HG03558 (cell line): ENCODE results near the gene LMLN.
"Not testable (repeated sequence)": the region's sequence is repeated elsewhere in the genome, so short reads cannot be mapped to it uniquely, and the experiment has no call there.

Source experiments
- ATAC-seq: cut with Tn5 transposase; IDR thresholded peaks from one replicate; pipeline ENCODE4 v1.9.1; 2021; ENCODE audit warnings: moderate number of reproducible peaks; ENCODE audit not compliant: unreplicated experiment; ENCODE audit errors: extremely low read depth

The LMLN gene

DNA sequence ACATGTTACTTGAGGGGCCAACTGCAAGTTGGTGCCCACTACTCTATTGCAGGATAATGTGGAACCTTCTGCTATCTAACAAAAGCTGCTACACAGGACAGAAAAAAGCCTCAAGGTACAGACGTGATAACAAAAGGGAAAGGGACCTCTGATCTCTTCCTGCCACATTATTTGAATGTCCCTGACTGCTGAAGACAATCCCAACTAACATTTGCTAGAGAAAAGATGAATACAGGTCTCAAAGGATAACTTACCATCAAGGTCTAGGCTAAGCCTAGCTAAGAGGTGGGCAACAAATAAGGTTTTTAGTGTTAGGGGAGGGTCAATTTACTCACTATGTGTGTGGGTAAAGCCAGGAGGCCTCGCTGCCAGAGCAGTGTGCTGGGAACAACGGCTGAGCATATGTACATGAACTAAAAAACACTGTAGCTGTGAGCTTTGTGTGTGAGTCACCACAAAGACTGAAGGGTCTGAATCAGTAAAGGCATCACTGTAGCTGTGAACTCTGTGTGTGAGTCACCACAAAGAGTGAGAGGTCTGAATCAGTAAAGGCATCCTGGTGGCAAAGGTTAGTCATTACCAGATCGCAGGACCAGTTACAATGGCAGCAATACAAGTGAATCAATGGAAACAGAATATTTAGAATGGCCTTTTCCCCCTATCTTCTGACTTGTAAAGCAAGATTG, 111.7 kb downstream of the LMLN start:
- ATAC-seq: peak; percentile 95

DNA sequence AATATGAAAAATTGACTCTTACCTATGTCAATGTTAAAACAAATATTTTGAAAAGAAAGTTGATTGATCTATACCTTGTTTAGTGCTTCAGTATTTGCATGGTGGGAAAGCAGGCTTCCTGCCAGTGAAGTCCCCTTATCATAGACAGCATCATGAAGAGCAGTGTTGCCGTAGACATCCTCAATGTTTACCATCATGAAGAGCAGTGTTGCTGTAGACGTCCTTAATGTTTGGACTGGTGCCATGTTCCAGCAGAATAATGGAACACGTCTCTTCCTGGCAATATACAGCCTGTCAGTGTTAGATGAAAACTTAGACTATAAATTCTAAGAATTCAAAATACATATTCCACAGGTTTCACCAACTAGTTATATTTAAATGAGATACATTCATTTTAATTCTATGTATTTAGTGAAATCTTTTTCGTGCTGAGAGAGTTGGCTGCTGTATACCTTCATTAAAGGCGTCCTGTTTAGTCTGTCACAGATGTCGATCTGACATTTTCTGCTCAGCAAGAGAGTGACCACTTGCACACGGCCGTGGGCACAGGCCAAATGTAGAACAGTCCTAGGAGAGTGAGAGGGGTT, 116.8 kb downstream of the LMLN start:
- ATAC-seq: no peak

DNA sequence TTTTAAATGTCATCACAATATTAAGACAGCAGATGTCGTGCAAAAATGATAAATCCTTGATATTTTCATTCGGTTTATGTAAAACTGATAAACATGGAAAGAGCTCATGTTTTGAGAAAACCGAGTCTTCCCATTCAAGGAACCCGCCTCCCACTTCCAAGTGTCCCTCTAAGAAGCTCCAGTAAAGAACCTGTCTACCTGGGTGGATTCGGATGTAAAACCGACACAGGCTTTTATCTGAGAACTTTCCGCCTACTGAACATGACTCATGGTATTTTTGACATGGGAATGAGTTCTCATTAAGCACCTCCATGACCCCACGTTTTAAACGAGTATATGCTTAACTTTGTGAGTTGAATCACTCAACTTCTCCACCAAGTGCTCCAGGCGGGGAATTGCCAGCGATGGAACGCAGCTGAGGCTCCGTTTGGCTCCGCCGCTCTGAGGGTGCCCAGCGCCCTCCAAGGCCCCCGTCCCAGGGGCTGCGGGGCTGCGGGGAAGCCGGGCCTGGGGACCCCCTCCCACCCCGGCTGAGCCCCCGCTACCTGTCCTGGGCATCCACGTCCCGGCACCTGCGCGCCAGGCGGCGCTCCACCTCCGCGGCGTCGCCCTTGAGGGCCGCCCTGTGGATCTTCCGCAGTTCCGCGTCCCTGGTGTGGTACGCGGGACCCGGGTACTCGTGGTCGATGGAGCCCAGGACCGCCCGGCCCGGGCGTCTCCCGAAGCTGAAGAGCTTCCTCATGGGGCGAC, 119.9 kb downstream of the LMLN start:
- no peak for ATAC-seq

DNA sequence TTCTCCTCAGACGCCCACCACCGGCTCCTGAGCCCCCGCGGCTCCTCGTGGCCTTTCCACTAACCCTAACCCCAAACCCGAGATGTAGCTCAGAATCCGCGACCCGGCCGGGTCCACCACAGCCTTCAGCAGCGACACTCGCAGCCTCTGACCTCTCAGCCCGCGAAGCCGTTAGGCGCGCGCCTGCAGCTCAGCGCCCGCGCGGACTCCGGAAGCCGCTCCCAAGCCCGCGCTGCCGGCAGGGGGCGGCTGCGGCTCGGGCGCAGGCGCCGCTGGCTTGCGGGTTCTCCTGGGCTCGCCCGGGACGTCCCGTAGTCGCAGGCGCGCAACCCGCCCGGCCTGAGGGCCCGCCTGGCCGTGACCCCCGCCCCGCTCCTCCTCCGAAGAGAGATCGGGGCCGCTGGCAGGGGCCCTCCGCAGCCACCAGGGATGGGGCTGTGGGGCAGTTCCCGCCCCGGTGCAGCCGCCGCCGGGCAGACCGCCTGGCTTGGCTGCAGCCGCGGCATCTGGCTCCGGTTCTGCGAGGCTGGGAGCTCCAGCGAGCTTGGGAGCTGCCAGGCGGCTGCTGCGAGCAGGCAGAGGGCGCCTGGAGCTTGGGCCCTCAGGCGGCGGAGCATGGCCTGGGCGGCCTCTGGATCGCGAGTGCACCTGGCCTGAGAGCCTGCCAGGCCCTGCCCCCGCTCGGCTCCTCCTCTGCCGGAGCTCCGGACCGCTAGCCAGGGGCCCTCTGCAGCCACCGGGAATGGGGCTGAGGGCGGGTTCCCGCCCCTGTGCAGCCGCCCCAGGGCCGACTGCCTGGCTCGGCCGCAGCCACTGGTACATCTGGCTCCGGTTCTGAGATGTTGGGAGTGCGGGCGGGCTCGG, 120.7 kb downstream of the LMLN start:
- ATAC-seq: no peak

DNA sequence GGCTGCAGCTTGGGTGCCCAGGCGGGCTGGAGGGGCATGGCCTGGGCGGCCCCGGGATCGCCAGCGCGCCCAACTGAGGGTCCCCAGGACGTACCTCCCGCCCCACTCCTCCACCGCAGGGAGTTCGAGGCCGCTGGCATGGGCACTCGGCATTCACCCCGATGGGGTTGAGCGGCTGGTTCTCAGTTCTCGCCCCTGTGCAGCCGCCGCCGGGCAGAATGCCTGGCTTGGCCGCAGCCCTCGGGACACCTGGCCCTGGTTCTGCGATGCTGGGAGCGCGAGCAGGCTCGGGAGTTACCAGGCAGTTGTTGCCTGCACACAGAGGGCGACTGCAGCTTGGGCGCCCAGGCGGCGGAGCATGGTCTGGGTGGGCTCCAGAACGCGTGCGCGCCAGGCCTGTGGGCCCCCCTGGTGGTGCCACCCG, 121.4 kb downstream of the LMLN start:
- no peak for ATAC-seq

DNA sequence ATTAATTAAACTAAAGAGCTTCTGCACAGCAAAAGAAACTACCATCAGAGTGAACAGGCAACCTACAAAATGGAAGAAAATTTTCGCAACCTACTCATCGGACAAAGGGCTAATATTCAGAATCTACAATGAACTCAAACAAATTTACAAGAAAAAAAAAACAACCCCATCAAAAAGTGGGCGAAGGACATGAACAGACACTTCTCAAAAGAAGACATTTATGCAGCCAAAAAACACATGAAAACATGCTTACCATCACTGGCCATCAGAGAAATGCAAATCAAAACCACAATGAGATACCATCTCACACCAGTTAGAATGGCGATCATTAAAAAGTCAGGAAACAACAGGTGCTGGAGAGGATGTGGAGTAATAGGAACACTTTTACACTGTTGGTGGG, 122.2 kb downstream of the LMLN start:
- not testable (repeated sequence) for ATAC-seq

DNA sequence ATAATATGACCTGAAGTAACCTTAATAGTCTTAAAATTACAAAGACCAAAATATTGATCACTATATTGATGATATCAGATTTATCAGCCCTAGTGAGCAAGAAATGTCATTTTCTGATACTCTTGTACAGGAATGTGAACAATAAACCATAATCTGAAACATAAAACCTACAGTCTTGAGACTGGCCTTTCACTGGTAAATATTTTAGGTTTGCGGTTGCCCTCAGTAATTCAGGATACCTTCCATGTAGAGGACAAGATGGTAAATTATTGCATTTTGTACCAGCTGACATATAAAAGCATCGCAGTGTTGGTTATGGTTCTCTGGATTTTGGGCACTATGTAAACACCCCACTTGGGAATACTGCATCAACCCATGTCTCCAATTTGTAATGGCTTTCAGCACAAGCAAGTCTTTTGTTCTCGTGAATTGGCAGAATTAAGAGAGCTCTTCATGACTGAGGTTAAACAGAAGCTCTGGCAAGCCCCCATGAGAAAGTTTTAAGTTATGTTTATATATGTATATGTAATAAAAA, 128.5 kb downstream of the LMLN start:
- ATAC-seq: no peak

DNA sequence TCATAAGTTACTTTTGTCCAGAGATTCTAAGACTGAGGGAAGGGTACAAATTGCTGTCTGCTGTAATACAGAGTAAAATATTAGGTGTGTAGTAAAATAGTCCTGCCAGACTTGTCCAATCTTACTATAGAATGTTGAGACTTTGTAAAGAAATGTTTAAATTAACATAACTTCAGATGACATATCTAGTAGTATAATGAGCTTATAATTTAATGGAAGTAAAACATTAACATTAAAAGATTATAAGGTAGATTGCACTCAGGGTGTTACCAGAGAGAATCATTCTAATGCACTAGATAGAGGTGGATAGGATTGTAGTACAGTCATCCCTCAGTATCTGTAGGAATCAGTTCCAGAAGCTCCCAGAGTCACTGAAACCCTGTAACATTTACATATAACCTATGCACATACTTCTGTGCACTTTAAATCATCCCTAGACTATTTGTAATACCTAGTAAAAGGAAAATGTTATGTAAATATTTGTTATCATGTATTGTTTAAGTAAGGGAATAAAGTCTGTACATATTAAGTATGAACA, 130.8 kb downstream of the LMLN start:
- no peak for ATAC-seq

DNA sequence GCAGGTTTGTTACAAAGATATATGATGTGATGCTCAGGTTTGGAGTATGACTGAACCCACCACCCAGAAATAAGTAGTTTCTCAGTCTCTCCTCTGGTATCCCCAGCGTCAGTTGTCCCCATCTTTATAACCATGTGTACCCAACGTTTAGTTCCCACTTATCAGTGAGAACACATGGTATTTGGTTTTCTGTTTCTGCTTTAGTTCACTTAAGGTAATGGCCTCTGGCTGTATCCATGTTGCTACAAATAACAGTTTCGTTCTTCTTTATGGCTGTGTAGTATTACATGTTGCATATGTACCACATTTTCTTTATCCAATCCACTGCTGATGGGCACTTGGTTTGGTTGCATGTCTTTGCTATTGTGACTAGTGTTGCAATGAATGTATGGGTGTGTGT, 132.3 kb downstream of the LMLN start:
- no peak for ATAC-seq

DNA sequence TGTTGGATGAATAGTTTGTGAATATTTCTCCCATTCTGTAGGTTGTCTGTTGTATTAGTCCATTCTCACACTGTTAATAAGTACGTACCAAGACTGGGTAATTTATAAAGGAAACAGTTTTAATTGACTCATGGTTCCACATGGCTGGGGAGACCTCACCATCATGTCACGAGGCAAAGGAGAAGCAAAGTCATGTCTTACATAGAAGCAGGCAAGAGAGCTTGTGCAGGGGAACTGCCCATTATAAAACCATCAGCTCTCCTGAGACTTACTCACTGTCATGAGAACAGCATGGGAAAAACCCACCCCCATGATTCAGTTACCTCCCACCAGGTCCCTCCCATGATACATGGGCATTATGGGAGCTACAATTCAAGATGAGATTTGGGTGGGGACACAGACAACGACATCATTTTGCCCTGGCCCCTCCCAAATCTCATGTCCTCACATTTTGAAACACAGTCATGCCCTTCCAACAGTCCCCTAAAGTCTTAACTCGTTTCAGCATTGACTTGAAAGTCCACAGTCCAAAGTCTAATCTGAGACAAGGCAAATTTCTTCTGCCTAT, 133.2 kb downstream of the LMLN start:
- no peak for ATAC-seq
